Activated CD4-positive, alpha-beta T cell treated with anti-CD3 and anti-CD28 coated beads for 1 hour (primary cell): ENCODE measurements around the gene LAS1L.
"Not testable (repeated sequence)": the region's sequence is repeated elsewhere in the genome, so short reads cannot be mapped to it uniquely, and the experiment has no call there.

Source experiments
- DNase-seq: peaks from one replicate; pipeline ENCODE4 v3.0.0-alpha.2; 2020

LAS1L gene

GRCh38 chrX:65516756-65517155 lies 17.8 kb downstream of the LAS1L start:
- no peak for DNase-seq

- DNase-seq, result no peak
Observed at GRCh38 chrX:65513610-65514009, 21.0 kb downstream of the LAS1L start.

- no peak for DNase-seq
Observed at GRCh38 chrX:65509400-65509799, 25.2 kb downstream of the LAS1L start.

GRCh38 chrX:65508851-65509250 lies 25.7 kb downstream of the LAS1L start:
- DNase-seq, result no peak

GRCh38 chrX:65502618-65503017 lies 32.0 kb downstream of the LAS1L start:
- DNase-seq, result no peak

- DNase-seq, result no peak
Observed at GRCh38 chrX:65493431-65493830, 41.2 kb downstream of the LAS1L start.

- no peak for DNase-seq
Observed at GRCh38 chrX:65491620-65492019, 43.0 kb downstream of the LAS1L start.

- DNase-seq, result no peak
Observed at GRCh38 chrX:65488495-65488894, 46.1 kb downstream of the LAS1L start.

GRCh38 chrX:65480960-65481359 lies 53.6 kb downstream of the LAS1L start:
- DNase-seq, result no peak

- DNase-seq, result not testable (repeated sequence)
Observed at GRCh38 chrX:65479102-65479501, 55.5 kb downstream of the LAS1L start.

- no peak for DNase-seq
Observed at GRCh38 chrX:65476564-65476963, 58.0 kb downstream of the LAS1L start.

GRCh38 chrX:65463550-65463949 lies 71.0 kb downstream of the LAS1L start:
- DNase-seq, result no peak
